ENCODE data around the gene CCNB1.
"Not testable (repeated sequence)": the region's sequence is repeated elsewhere in the genome, so short reads cannot be mapped to it uniquely, and the experiment has no call there.

CCNB1 gene

DNA sequence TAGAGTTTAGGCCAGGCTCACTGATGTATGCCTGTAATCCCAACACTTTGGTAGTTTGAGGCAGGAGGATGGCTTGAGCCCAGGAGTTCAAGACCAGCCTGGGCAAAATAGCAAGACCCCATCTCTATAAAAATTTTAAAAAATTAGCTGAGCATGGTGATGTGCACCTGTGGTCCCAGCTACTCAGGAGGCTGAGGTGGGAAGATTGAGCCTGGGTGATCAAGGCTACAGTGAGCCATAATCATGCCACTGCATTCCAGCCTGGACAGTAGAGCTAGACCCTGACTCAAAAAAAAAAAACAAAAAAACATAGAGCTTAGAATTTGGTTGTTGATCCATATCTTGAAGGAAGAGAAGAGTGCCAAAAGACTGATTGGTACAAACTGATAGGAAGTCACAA, 53.0 kb downstream of the CCNB1 start:
- H3K27ac ChIP-seq = no peak overlapping the region
- CTCF ChIA-PET = no interaction called here
- TF ChIP-seq, protein P1, sequence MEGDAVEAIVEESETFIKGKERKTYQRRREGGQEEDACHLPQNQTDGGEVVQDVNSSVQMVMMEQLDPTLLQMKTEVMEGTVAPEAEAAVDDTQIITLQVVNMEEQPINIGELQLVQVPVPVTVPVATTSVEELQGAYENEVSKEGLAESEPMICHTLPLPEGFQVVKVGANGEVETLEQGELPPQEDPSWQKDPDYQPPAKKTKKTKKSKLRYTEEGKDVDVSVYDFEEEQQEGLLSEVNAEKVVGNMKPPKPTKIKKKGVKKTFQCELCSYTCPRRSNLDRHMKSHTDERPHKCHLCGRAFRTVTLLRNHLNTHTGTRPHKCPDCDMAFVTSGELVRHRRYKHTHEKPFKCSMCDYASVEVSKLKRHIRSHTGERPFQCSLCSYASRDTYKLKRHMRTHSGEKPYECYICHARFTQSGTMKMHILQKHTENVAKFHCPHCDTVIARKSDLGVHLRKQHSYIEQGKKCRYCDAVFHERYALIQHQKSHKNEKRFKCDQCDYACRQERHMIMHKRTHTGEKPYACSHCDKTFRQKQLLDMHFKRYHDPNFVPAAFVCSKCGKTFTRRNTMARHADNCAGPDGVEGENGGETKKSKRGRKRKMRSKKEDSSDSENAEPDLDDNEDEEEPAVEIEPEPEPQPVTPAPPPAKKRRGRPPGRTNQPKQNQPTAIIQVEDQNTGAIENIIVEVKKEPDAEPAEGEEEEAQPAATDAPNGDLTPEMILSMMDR (conservative IDR thresholded peaks at IDR 0.05; ENCODE audit: low read depth) = no peak
- POLR2A ChIA-PET (ENCODE audit: low non-redundant PET) = no interaction called here
- no peak for DNase-seq (ENCODE audit: low spot score)

DNA sequence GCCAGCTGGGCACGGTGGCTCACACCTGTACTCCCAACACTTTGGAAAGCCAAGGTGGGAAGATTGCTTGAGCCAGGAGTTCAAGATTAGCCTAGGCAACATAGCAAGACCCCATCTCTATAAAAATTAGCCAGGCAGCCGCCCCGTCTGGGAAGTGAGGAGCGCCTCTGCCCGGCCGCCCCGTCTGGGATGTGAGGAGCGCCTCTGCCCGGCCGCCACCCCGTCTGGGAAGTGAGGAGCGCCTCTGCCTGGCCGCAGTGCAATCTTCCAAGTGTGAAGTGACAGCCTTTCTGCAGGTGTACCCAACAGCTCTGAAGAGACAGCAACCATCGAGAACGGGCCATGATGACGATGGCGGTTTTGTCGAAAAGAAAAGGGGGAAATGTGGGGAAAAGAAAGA, 53.4 kb downstream of the CCNB1 start:
- CTCF ChIA-PET; POLR2A ChIA-PET (ENCODE audit: low non-redundant PET); DNase-seq (ENCODE audit: low spot score); H3K27ac ChIP-seq: not testable (repeated sequence)

GRCh38 chr5:69220833-69221232, 53.9 kb downstream of the CCNB1 start:
- POLR2A ChIA-PET (ENCODE audit: low non-redundant PET); H3K27ac ChIP-seq; DNase-seq (ENCODE audit: low spot score); CTCF ChIA-PET: not testable (repeated sequence)

- CTCF ChIA-PET = interaction anchor here (0.6 kb wide), 1 partner anchor 1009 kb away, joined by 3 read pairs; the partner anchor contains the start of gene PIK3R1
- POLR2A ChIA-PET (ENCODE audit: low non-redundant PET) = no interaction called here
- TF ChIP-seq, protein P1 (conservative IDR thresholded peaks at IDR 0.05; ENCODE audit: low read depth) = no peak
- DNase-seq (ENCODE audit: low spot score) = no peak
- no peak overlapping the region for H3K27ac ChIP-seq
These were observed 57.6 kb downstream of the CCNB1 start for GRCh38 chr5:69224520-69224919.

DNA sequence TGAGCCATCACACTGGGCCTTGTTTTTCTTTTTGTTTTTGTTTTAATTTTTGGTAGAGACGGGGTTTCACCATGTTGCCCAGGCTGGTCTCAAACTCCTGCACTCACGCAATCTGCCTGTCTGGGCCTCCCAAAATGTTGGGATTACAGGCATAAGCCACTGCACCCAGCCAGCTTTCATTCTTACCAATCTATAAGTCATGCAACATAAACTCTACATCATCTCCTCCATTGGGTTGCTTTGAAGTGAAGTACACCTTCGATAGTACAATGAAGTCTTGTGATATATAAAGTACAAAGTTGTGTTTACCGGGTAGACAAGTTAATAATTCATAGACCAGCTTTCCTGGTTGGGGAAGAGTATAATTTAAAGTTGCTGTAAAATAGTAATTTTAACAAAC, 58.9 kb downstream of the CCNB1 start:
- TF ChIP-seq, protein P1 (conservative IDR thresholded peaks at IDR 0.05; ENCODE audit: low read depth) = no peak
- ChIA-PET POLR2A (ENCODE audit: low non-redundant PET) (no interaction called here), CTCF (interaction anchor here (0.7 kb wide), 1 partner anchor 44 kb away, joined by 3 read pairs; no protein-coding TSS in a partner anchor)
- no peak for DNase-seq (ENCODE audit: low spot score)
- no peak overlapping the region for H3K27ac ChIP-seq

All from RWPE1 (cell line).